NCI-H2196 treated with DMSO at 0.1 percent for 48 hours (cell line): ENCODE measurements around the gene PDE4D.

Experiments
- DNase-seq: peaks from one replicate; lab custom pipeline; 2025; ENCODE audit not compliant: unreplicated experiment; lab: John Stamatoyannopoulos, UW

The PDE4D gene

GRCh38 chr5:59560553-59560952 is 333.0 kb downstream of the PDE4D start:
- peak; percentile 14 for DNase-seq

- no peak for DNase-seq
Observed at GRCh38 chr5:59559847-59560246, 333.7 kb downstream of the PDE4D start.

GRCh38 chr5:59559323-59559722 is 334.2 kb downstream of the PDE4D start:
- no peak for DNase-seq

GRCh38 chr5:59558501-59558900 is 335.0 kb downstream of the PDE4D start:
- DNase-seq, result no peak

GRCh38 chr5:59557572-59557971 is 336.0 kb downstream of the PDE4D start:
- no peak for DNase-seq

- DNase-seq, result no peak
Observed at GRCh38 chr5:59555596-59555995, 337.9 kb downstream of the PDE4D start.

DNA sequence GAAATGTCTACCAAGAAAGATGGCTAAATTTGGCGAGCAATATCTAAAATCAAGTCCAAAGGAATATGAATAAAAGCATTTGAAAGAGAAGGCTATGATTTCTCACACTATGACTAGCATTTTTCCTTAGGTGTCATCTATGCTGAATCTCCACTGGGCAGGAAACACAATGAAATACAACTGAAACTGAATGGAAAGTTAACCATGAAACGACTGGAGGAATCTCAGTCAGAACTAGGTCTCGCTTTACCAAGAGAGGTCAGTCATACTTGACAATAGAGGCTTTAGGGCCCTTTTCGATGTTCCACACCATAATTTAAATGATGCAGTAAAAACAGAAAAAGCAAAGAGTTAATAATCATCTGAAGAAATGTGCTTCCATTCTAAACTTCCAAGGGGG is 339.0 kb downstream of the PDE4D start:
- no peak for DNase-seq

GRCh38 chr5:59553992-59554391 is 339.5 kb downstream of the PDE4D start:
- DNase-seq, result no peak

- peak; percentile 55 for DNase-seq
Observed at GRCh38 chr5:59548807-59549357, 344.6 kb downstream of the PDE4D start.

- no peak for DNase-seq
Observed at GRCh38 chr5:59547731-59548130, 345.8 kb downstream of the PDE4D start.

- no peak for DNase-seq
Observed at GRCh38 chr5:59544573-59544972, 349.0 kb downstream of the PDE4D start.

DNA sequence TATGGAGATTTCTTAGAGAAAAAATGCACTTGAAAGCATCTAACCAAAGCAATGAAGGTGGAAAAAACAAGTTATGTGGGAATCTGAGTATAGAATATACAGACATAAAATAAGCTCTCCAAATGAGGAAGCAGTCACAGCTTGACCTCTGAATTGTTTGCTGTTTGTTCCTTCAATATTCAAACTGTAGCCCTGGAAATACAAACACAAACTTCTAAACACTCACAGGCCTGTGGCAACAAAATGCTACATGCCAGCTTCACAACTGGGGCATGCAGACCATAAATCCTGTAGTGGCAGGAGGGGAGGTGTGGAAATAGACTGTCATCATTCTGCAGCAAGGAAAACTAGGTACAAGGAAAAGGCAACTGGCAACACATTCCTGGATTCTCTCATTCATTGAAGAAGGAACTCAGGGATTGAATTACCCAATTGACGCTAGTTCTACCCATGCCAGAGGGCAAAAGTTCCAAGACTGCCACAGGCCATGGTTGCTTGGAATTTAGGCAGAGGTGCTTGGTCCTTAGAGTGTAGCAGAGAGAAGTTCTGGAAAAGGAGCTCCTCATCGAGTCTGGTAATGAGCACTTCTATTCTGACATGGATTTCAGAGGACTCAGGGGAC is 349.6 kb downstream of the PDE4D start:
- DNase-seq, result peak; percentile 16

DNA sequence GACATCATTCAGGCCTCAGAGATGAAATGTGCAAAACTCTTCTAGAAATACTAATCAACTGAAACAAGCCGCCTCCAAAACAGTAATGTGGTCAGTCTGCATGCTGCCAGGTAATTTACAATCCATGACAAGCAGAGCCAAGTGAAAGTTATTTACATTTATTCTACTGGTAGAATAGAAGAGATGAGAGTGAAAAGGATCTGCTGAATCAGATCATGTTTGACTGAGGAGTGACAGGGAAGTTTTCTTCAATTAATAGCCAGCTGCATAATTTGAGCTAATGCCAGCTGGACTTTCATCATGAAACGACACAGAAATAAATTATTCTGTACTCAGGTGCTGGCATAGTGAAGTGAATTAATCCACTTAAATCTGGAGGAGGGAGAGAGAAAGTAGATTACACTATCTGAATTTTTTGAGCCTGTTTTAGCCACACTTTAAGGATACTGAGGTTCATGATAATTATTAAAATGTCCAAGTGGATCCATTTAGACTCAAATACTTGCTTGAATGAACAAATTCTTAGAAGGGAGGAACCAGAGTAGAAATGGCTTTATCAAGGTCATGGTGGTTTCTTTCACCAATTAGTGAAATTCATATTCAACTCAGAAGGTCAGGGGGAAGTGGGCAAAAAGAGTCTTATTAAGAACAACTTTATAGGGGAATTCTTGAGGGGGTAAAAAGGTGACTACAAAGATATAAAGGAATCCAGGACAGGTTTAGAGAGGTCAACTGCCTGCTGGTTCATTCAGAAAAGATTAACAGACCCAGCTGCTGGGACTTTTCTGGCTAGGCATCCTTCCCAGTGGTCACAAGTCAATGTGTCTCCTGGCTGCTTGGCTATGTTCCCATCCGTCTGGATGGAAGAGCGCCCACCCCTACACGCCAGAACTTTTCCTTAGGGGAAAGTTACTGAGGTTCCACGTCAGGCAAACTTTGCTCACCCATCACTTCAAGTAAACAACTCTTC is 350.4 kb downstream of the PDE4D start:
- peak; percentile 34 for DNase-seq

DNA sequence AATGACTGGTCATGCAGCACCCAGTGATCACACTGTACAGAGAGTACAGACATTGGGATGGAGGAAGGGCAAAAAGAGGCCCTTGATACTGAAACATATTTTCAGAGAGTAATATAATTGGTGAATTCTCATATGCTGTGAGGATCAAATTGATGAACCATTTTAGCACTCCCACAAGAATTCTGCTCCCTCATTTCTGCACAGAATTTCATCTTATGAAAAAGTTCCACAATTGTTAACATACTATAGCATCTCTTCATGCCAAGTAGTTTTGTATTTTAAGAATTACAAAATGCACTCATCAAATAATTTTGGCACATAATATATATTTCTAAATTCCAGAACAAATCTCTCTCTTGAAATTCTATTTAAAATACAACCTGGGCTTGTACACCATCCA is 351.2 kb downstream of the PDE4D start:
- DNase-seq, result no peak

DNA sequence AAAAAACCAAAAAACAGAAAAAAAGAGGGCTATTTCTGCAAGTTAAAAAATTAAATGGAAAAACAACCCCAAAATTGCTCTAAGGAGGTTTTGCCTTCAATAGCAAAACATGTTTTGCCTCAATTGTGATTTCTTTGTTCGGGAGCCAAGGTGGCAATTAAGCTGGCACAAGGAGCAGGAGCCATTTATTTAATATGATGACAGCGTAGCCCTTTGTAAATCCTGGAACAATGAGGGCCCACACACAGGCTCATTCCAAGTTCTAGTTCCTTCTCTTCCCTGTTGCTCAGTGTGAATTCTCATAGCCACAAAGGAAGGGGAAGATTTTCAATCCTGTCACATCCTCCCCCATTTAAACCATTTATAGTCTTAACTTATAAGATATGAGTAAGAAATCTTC is 353.2 kb downstream of the PDE4D start:
- DNase-seq, result no peak

GRCh38 chr5:59538750-59539121 is 354.8 kb downstream of the PDE4D start:
- no peak for DNase-seq

GRCh38 chr5:59537961-59538749 is 355.4 kb downstream of the PDE4D start:
- no peak for DNase-seq

- no peak for DNase-seq
Observed at GRCh38 chr5:59536875-59537274, 356.7 kb downstream of the PDE4D start.

GRCh38 chr5:59535561-59535960 is 358.0 kb downstream of the PDE4D start:
- DNase-seq, result no peak

DNA sequence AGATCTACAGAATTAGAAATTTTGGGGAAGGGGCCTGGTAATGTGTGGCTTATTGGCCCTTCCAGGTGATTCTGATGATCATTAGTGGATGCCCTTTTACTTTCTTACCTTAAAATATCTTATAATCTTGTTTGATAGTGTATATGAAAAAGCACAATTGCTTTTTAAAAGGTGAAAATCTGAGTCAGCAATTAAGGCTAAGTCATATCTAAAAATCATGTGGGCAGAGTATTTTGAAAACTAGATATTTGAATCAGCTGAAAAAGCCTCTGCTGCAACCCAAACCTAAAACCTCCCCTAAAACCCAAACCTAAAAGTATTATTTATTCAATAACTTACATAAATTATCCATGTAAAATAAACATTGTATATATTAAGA is 359.8 kb downstream of the PDE4D start:
- DNase-seq, result no peak

DNA sequence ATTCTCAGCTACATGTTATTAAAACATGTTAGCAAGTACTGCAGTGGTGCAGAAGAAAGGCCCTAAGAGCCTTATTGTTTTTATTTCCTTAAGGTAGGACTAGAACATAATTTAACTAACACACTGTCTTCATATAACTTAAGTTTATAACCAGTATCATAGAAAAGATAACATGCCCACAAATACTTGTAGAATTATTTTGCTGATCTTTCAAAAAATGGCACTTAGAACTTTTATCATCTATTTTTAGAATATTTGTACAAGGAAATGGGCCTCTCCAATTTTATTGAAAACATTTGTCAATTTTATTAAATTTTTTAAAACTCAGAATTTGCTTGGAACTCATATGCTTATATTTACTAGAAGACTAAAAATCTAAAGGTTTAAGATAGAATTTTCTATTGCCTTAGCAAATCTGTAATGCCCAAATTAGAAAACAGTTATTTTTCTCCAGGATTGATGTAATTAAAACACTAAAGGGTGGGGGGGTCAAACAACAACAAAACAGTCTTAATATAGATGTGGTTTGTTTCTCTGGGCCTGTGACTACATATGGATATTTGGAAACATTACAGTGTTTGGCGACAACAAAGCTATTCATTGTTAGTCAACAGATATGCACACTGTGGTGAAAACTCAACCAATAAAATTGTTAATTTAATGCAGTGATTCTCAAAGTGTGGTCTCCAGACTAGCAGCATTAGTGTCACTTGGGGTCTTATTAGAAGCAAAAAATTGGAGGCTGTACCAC is 360.4 kb downstream of the PDE4D start:
- DNase-seq, result no peak
